RWPE1 (cell line): ENCODE data around the gene MRPL16.

ENCODE experiments used
- CTCF ChIA-PET: fragments of 350-600 bp; sonication (Branson Sonifier 250); formaldehyde crosslinking; extraction: SDS; loops from one replicate; lab custom pipeline; 2021; lab: Yijun Ruan, JAX
- POLR2A ChIA-PET: fragments of 400-600 bp; formaldehyde crosslinking; extraction: SDS; loops from one replicate; lab custom pipeline; 2020; ENCODE audit warnings: antibody characterized with exemption; ENCODE audit not compliant: low non-redundant PET; lab: Yijun Ruan, JAX
- DNase-seq: peaks from one replicate; pipeline ENCODE4 v3.0.0; 2012; ENCODE audit warnings: low spot score
- H3K27ac ChIP-seq: fragments of 450-650 bp; 2 replicates; pipeline ENCODE4 v1.5.1; 2017
- CTCF ChIP-seq: fragments of 450-650 bp; conservative IDR thresholded peaks from 2 replicates; pipeline ENCODE4 v1.5.1; 2017; ENCODE audit warnings: low read depth, mild to moderate bottlenecking

MRPL16 gene

GRCh38 chr11:59813364-59813763 is 2.8 kb upstream of the MRPL16 start:
- TF ChIP-seq CTCF, result no peak
- H3K27ac ChIP-seq, result no peak overlapping the region
- DNase-seq, result no peak
- ChIA-PET POLR2A (no interaction called here), CTCF (no interaction called here)

GRCh38 chr11:59812220-59812619 is 1.6 kb upstream of the MRPL16 start:
- H3K27ac ChIP-seq, result no peak overlapping the region
- POLR2A ChIA-PET, result no interaction called here
- no peak for TF ChIP-seq CTCF
- CTCF ChIA-PET, result interaction anchor here (0.7 kb wide), 1 partner anchor 53 kb away, joined by 7 read pairs; no protein-coding TSS in a partner anchor
- DNase-seq, result no peak

GRCh38 chr11:59810911-59811259 is 307 bp upstream of the MRPL16 start:
- H3K27ac ChIP-seq, result peak overlapping the region; percentile 83
- DNase-seq, result no peak
- ChIA-PET POLR2A (no interaction called here), CTCF (interaction anchor here (0.7 to 2.6 kb wide), 4 partner anchors 55 to 636 kb away, joined by 3 to 8 read pairs (median 3); no protein-coding TSS in a partner anchor)
- TF ChIP-seq CTCF, result no peak

- no peak for DNase-seq
- H3K27ac ChIP-seq, result no peak overlapping the region
- no peak for TF ChIP-seq CTCF
- CTCF ChIA-PET, result interaction anchor here (0.8 kb wide), 1 partner anchor 112 kb away, joined by 4 read pairs; no protein-coding TSS in a partner anchor
- POLR2A ChIA-PET, result no interaction called here
Observed at GRCh38 chr11:59807047-59807610, 3.4 kb downstream of the MRPL16 start.

- ChIA-PET CTCF (no interaction called here), POLR2A (no interaction called here)
- DNase-seq, result no peak
Observed at GRCh38 chr11:59804061-59804460, 6.5 kb downstream of the MRPL16 start.

GRCh38 chr11:59802639-59803176 is 7.9 kb downstream of the MRPL16 start:
- DNase-seq, result peak; percentile 43
- POLR2A ChIA-PET, result no interaction called here
- CTCF ChIA-PET, result no interaction called here
- TF ChIP-seq CTCF, result peak; percentile 61
- H3K27ac ChIP-seq, result no peak overlapping the region

More at GRCh38 chr11:59804061-59804460, 6.5 kb downstream of the MRPL16 start:
- TF ChIP-seq CTCF, result no peak
- H3K27ac ChIP-seq, result no peak overlapping the region
